ENCODE measurements around the gene KIF19. TPM values are rescaled to one million over a fixed set of nuclear protein-coding genes. Genes with fewer than 3 reads are reported as not detected.

KIF19 gene
- total RNA-seq, 1 donor, result 1.2 TPM

- no peak overlapping the region for H3K4me3 ChIP-seq (ENCODE audit: low read length)
- no peaks in the 10 kb centered on the region for H3K9me3 ChIP-seq (ENCODE audit: low read depth, low read length)
- peaks cover 17% of the 10 kb centered on the region for H3K27me3 ChIP-seq (ENCODE audit: insufficient read depth, low read length)
- peaks cover 17% of the 10 kb centered on the region for H3K4me1 ChIP-seq (ENCODE audit: insufficient read depth, low read length)
These were observed 1.5 kb upstream of the KIF19 start for GRCh38 chr17:74324521-74324920.

GRCh38 chr17:74325376-74325742, 667 bp upstream of the KIF19 start:
- no peaks in the 10 kb centered on the region for H3K9me3 ChIP-seq (ENCODE audit: low read depth, low read length)
- H3K4me3 ChIP-seq (ENCODE audit: low read length), result no peak overlapping the region
- H3K27me3 ChIP-seq (ENCODE audit: insufficient read depth, low read length), result peaks cover 17% of the 10 kb centered on the region
- H3K4me1 ChIP-seq (ENCODE audit: insufficient read depth, low read length), result peaks cover 17% of the 10 kb centered on the region

- Histone ChIP-seq H3K27me3 (ENCODE audit: insufficient read depth, low read length) (peaks cover 17% of the 10 kb centered on the region), H3K4me3 (ENCODE audit: low read length) (no peak overlapping the region)
These were observed 480 bp downstream of the KIF19 start for GRCh38 chr17:74326506-74326905.

GRCh38 chr17:74328487-74328886, 2.5 kb downstream of the KIF19 start:
- Histone ChIP-seq H3K27me3 (ENCODE audit: insufficient read depth, low read length) (peaks cover 17% of the 10 kb centered on the region), H3K4me3 (ENCODE audit: low read length) (no peak overlapping the region), H3K9me3 (ENCODE audit: low read depth, low read length) (no peaks in the 10 kb centered on the region), H3K4me1 (ENCODE audit: insufficient read depth, low read length) (peaks cover 17% of the 10 kb centered on the region)

More at GRCh38 chr17:74326506-74326905, 480 bp downstream of the KIF19 start:
- Histone ChIP-seq H3K4me1 (ENCODE audit: insufficient read depth, low read length) (peaks cover 17% of the 10 kb centered on the region), H3K9me3 (ENCODE audit: low read depth, low read length) (no peaks in the 10 kb centered on the region)

- Histone ChIP-seq H3K4me1 (ENCODE audit: insufficient read depth, low read length) (peaks cover 17% of the 10 kb centered on the region), H3K4me3 (ENCODE audit: low read length) (no peak overlapping the region), H3K9me3 (ENCODE audit: low read depth, low read length) (no peaks in the 10 kb centered on the region), H3K27me3 (ENCODE audit: insufficient read depth, low read length) (peaks cover 17% of the 10 kb centered on the region)
These were observed 3.4 kb downstream of the KIF19 start for GRCh38 chr17:74329378-74329777.

GRCh38 chr17:74330446-74330845, 4.4 kb downstream of the KIF19 start:
- peaks cover 9% of the 10 kb centered on the region for H3K27me3 ChIP-seq (ENCODE audit: insufficient read depth, low read length)
- no peaks in the 10 kb centered on the region for H3K9me3 ChIP-seq (ENCODE audit: low read depth, low read length)
- no peak overlapping the region for H3K4me3 ChIP-seq (ENCODE audit: low read length)
- peaks cover 16% of the 10 kb centered on the region for H3K4me1 ChIP-seq (ENCODE audit: insufficient read depth, low read length)

GRCh38 chr17:74332017-74332650, 6.1 kb downstream of the KIF19 start:
- Histone ChIP-seq H3K27me3 (ENCODE audit: insufficient read depth, low read length) (no peaks in the 10 kb centered on the region), H3K4me1 (ENCODE audit: insufficient read depth, low read length) (peaks cover 4% of the 10 kb centered on the region), H3K9me3 (ENCODE audit: low read depth, low read length) (no peaks in the 10 kb centered on the region), H3K4me3 (ENCODE audit: low read length) (no peak overlapping the region)

GRCh38 chr17:74332763-74333283, 6.8 kb downstream of the KIF19 start:
- no peak overlapping the region for H3K4me3 ChIP-seq (ENCODE audit: low read length)
- H3K9me3 ChIP-seq (ENCODE audit: low read depth, low read length), result no peaks in the 10 kb centered on the region
- H3K4me1 ChIP-seq (ENCODE audit: insufficient read depth, low read length), result peaks cover 4% of the 10 kb centered on the region
- no peaks in the 10 kb centered on the region for H3K27me3 ChIP-seq (ENCODE audit: insufficient read depth, low read length)

GRCh38 chr17:74334393-74335039, 8.5 kb downstream of the KIF19 start:
- no peak overlapping the region for H3K4me3 ChIP-seq (ENCODE audit: low read length)
- no peaks in the 10 kb centered on the region for H3K27me3 ChIP-seq (ENCODE audit: insufficient read depth, low read length)
- no peaks in the 10 kb centered on the region for H3K4me1 ChIP-seq (ENCODE audit: insufficient read depth, low read length)
- no peaks in the 10 kb centered on the region for H3K9me3 ChIP-seq (ENCODE audit: low read depth, low read length)

GRCh38 chr17:74335529-74336062, 9.6 kb downstream of the KIF19 start:
- H3K9me3 ChIP-seq (ENCODE audit: low read depth, low read length), result no peaks in the 10 kb centered on the region
- H3K27me3 ChIP-seq (ENCODE audit: insufficient read depth, low read length), result no peaks in the 10 kb centered on the region
- H3K4me3 ChIP-seq (ENCODE audit: low read length), result no peak overlapping the region
- no peaks in the 10 kb centered on the region for H3K4me1 ChIP-seq (ENCODE audit: insufficient read depth, low read length)

- H3K4me3 ChIP-seq (ENCODE audit: low read length), result no peak overlapping the region
- H3K9me3 ChIP-seq (ENCODE audit: low read depth, low read length), result no peaks in the 10 kb centered on the region
- H3K4me1 ChIP-seq (ENCODE audit: insufficient read depth, low read length), result no peaks in the 10 kb centered on the region
- no peaks in the 10 kb centered on the region for H3K27me3 ChIP-seq (ENCODE audit: insufficient read depth, low read length)
These were observed 10.3 kb downstream of the KIF19 start for GRCh38 chr17:74336307-74336706.

- no peaks in the 10 kb centered on the region for H3K9me3 ChIP-seq (ENCODE audit: low read depth, low read length)
- H3K4me1 ChIP-seq (ENCODE audit: insufficient read depth, low read length), result no peaks in the 10 kb centered on the region
- no peak overlapping the region for H3K4me3 ChIP-seq (ENCODE audit: low read length)
- no peaks in the 10 kb centered on the region for H3K27me3 ChIP-seq (ENCODE audit: insufficient read depth, low read length)
These were observed 11.9 kb downstream of the KIF19 start for GRCh38 chr17:74337834-74338500.

GRCh38 chr17:74339537-74340195, 13.6 kb downstream of the KIF19 start:
- H3K4me3 ChIP-seq (ENCODE audit: low read length), result no peak overlapping the region
- H3K4me1 ChIP-seq (ENCODE audit: insufficient read depth, low read length), result no peaks in the 10 kb centered on the region
- no peaks in the 10 kb centered on the region for H3K27me3 ChIP-seq (ENCODE audit: insufficient read depth, low read length)
- H3K9me3 ChIP-seq (ENCODE audit: low read depth, low read length), result no peaks in the 10 kb centered on the region

- Histone ChIP-seq H3K9me3 (ENCODE audit: low read depth, low read length) (no peaks in the 10 kb centered on the region), H3K27me3 (ENCODE audit: insufficient read depth, low read length) (no peaks in the 10 kb centered on the region), H3K4me3 (ENCODE audit: low read length) (no peak overlapping the region), H3K4me1 (ENCODE audit: insufficient read depth, low read length) (no peaks in the 10 kb centered on the region)
These were observed 14.5 kb downstream of the KIF19 start for GRCh38 chr17:74340470-74341023.

Measured in mononuclear cell (primary cell).